NCI-H1694 treated with DMSO at 0.1 percent for 48 hours (cell line): ENCODE data around the gene SLC4A9.
A peak's percentile ranks its signal among the peaks of the same experiment; 100 is the strongest.
"Not testable (repeated sequence)": the region's sequence is repeated elsewhere in the genome, so short reads cannot be mapped to it uniquely, and the experiment has no call there.

Experiments used
- DNase-seq: peaks from one replicate; lab custom pipeline; 2025; lab: John Stamatoyannopoulos, UW

The SLC4A9 gene

GRCh38 chr5:140338336-140338735 lies 21.7 kb upstream of the SLC4A9 start:
- no peak for DNase-seq

GRCh38 chr5:140338908-140339307 lies 21.1 kb upstream of the SLC4A9 start:
- no peak for DNase-seq

GRCh38 chr5:140339636-140340035 lies 20.4 kb upstream of the SLC4A9 start:
- DNase-seq, result no peak

- no peak for DNase-seq
These were observed 19.3 kb upstream of the SLC4A9 start for GRCh38 chr5:140340605-140341121.

GRCh38 chr5:140341591-140341990 lies 18.4 kb upstream of the SLC4A9 start:
- DNase-seq, result no peak

- DNase-seq, result no peak
These were observed 17.7 kb upstream of the SLC4A9 start for GRCh38 chr5:140342287-140342686.

GRCh38 chr5:140342896-140343295 lies 17.1 kb upstream of the SLC4A9 start:
- no peak for DNase-seq

- DNase-seq, result not testable (repeated sequence)
These were observed 16.1 kb upstream of the SLC4A9 start for GRCh38 chr5:140343849-140344248.

- DNase-seq, result no peak
These were observed 15.1 kb upstream of the SLC4A9 start for GRCh38 chr5:140344683-140345423.

- DNase-seq, result no peak
These were observed 14.1 kb upstream of the SLC4A9 start for GRCh38 chr5:140345919-140346347.

GRCh38 chr5:140346348-140347221 lies 13.4 kb upstream of the SLC4A9 start, which contains the start of gene HBEGF:
Gene HBEGF (minus strand): TSS chr5:140346603. CDS start chr5:140346328, 275 bp downstream.
- no peak for DNase-seq

- no peak for DNase-seq
These were observed 12.6 kb upstream of the SLC4A9 start for GRCh38 chr5:140347360-140347759.

- no peak for DNase-seq
These were observed 11.9 kb upstream of the SLC4A9 start for GRCh38 chr5:140348104-140348503.

- no peak for DNase-seq
These were observed 10.8 kb upstream of the SLC4A9 start for GRCh38 chr5:140349244-140349643.

GRCh38 chr5:140351609-140352334 lies 8.2 kb upstream of the SLC4A9 start:
- peak; percentile 37 for DNase-seq

- DNase-seq, result no peak
These were observed 4.4 kb upstream of the SLC4A9 start for GRCh38 chr5:140355546-140355945.

- DNase-seq, result no peak
These were observed 2.9 kb upstream of the SLC4A9 start for GRCh38 chr5:140356853-140357725.

- peak; percentile 78 for DNase-seq
These were observed 2.3 kb upstream of the SLC4A9 start for GRCh38 chr5:140357726-140358093.

- peak; percentile 22 for DNase-seq
These were observed 1.2 kb upstream of the SLC4A9 start for GRCh38 chr5:140358738-140359310.

- DNase-seq, result no peak
These were observed 886 bp downstream of the SLC4A9 start for GRCh38 chr5:140360681-140361479.
